Karpas-422 (cell line): ENCODE results near the gene MAP4. TPM values are rescaled to one million over a fixed set of nuclear protein-coding genes. Genes with fewer than 3 reads are reported as not detected.

Experiments used
- DNase-seq: peaks from one replicate; pipeline ENCODE4 v3.0.0-alpha.2; 2015
- H2AFZ ChIP-seq: fragments of 200-600 bp; sonication (generic); 2 replicates; pipeline ENCODE4 v1.6.1; 2014; ENCODE audit warnings: antibody characterized with exemption, low read length, mixed read lengths
- H3K27ac ChIP-seq: fragments of 200-600 bp; sonication (generic); 2 replicates; pipeline ENCODE4 v1.5.1; 2014; ENCODE audit warnings: mild to moderate bottlenecking, low read length, moderate library complexity
- H3K27me3 ChIP-seq: fragments of 200-600 bp; sonication (generic); 2 replicates; pipeline ENCODE4 v1.6.1; 2014; ENCODE audit warnings: low read length, mixed read lengths
- H3K36me3 ChIP-seq: fragments of 200-600 bp; sonication (generic); 2 replicates; pipeline ENCODE4 v1.6.1; 2014; ENCODE audit warnings: low read length, mixed read lengths; ENCODE audit not compliant: insufficient read depth
- H3K4me1 ChIP-seq: fragments of 200-600 bp; sonication (generic); 2 replicates; pipeline ENCODE4 v1.6.1; 2014; ENCODE audit warnings: mild to moderate bottlenecking, low read length, mixed read lengths
- H3K4me2 ChIP-seq: fragments of 200-600 bp; sonication (generic); 2 replicates; pipeline ENCODE4 v1.6.1; 2014; ENCODE audit warnings: low read length, low read depth, mild to moderate bottlenecking; ENCODE audit not compliant: poor library complexity, severe bottlenecking
- H3K4me3 ChIP-seq: fragments of 200-600 bp; sonication (generic); 2 replicates; pipeline ENCODE4 v1.5.1; 2014; ENCODE audit warnings: mild to moderate bottlenecking, antibody characterized with exemption, low read length, mixed read lengths
- H3K79me2 ChIP-seq: fragments of 200-600 bp; sonication (generic); 2 replicates; pipeline ENCODE4 v1.6.1; 2014; ENCODE audit warnings: mild to moderate bottlenecking, low read length, mixed read lengths
- H3K9ac ChIP-seq: fragments of 200-600 bp; sonication (generic); 2 replicates; pipeline ENCODE4 v1.6.0; 2014; ENCODE audit warnings: low read length
- H3K9me2 ChIP-seq: fragments of 200-600 bp; sonication (generic), shearing (Covaris generic); replicated peaks from 2 replicates; pipeline ENCODE4 v1.6.0; 2014; ENCODE audit warnings: mild to moderate bottlenecking, low read length, moderate library complexity; ENCODE audit not compliant: insufficient read depth
- H3K9me3 ChIP-seq: fragments of 300-700, 200-600 bp; sonication (generic); 2 replicates; pipeline ENCODE4 v1.6.1; 2014; ENCODE audit warnings: low read length, mixed read lengths
- H4K20me1 ChIP-seq: fragments of 200-600 bp; sonication (generic); 2 replicates; pipeline ENCODE4 v1.6.1; 2014; ENCODE audit warnings: mild to moderate bottlenecking, antibody characterized with exemption, low read length, low read depth; ENCODE audit not compliant: insufficient read depth
- total RNA-seq: library from RNA; depleted of rRNA; stranded (reverse); fragments of >200 nt; shearing (Covaris generic); gene quantifications from 2 replicates; pipeline ENCODE4 v1.2.3, GENCODE V29; 2014; ENCODE audit warnings: low replicate concordance

MAP4 gene
- total RNA-seq, 1 experiment from 2014 or later: 45.6 TPM

DNA sequence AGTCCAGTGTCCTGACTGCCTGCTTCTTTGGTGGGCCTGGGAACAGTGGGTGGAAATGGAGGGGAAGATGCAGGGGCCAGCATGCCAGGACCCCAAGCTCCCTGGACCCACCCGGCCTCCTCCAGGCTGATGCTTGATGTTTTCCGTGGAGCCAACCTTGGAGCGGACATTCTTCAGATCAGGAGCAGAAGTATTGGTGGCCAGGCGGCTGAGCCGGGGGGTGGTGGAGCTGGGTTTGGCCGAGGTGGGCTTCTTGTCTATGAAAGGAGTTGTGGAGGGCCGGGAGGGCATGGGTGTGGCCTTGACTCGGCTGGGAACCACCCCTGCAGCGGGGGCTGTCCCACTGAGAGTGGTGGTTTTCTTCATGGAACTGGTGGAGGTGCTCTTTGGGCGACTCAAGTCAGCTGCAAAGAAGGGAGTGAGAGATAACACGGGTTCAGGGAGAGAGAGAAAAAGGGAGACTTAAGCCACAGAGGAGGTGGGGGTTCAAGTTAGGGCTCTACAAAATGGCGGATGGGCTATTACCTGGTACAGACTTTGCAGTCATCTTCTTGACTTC lies 145.4 kb downstream of the MAP4 start:
- no peak overlapping the region for H3K9ac ChIP-seq
- H3K27ac ChIP-seq: no peak overlapping the region
- no peak overlapping the region for H3K4me3 ChIP-seq
- H3K4me1 ChIP-seq: no peaks in the 10 kb centered on the region
- no peaks in the 10 kb centered on the region for H3K79me2 ChIP-seq
- no peak for DNase-seq
- H3K36me3 ChIP-seq: peaks cover 8% of the 10 kb centered on the region; the same call in 1 of the 2 replicates
- no peak overlapping the region for H2AFZ ChIP-seq
- H3K4me2 ChIP-seq: no peak overlapping the region
- no peaks in the 10 kb centered on the region for H3K9me2 ChIP-seq
- no peaks in the 10 kb centered on the region for H3K9me3 ChIP-seq
- no peaks in the 10 kb centered on the region for H3K27me3 ChIP-seq
- no peaks in the 10 kb centered on the region for H4K20me1 ChIP-seq

DNA sequence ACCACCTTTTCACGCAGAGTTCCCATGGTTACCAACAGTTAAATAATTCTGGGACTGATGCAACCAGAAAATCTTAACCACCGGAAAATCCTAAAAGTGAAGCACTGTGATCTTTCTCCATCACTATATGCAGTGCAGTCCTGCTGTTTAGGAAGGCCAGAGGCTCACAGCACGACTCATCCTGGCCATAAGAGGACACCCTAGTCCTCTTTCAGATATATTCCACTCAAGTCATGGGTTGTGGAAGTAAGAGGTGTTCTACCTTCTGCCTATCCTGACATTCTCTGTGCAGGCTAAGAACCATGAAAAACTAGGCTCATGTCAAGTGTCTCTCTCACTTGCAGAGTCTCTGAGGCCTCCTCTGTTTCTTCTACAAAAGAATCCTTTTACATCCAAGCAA lies 146.1 kb downstream of the MAP4 start:
- Histone ChIP-seq H3K4me2 (no peak overlapping the region), H3K79me2 (no peaks in the 10 kb centered on the region), H3K27me3 (no peaks in the 10 kb centered on the region), H3K9ac (no peak overlapping the region), H3K9me3 (no peaks in the 10 kb centered on the region), H3K4me3 (no peak overlapping the region), H3K27ac (no peak overlapping the region), H3K9me2 (no peaks in the 10 kb centered on the region), H4K20me1 (no peaks in the 10 kb centered on the region), H3K36me3 (peaks cover 5% of the 10 kb centered on the region; the same call in 1 of the 2 replicates), H3K4me1 (no peaks in the 10 kb centered on the region), H2AFZ (no peak overlapping the region)
- DNase-seq: no peak

DNA sequence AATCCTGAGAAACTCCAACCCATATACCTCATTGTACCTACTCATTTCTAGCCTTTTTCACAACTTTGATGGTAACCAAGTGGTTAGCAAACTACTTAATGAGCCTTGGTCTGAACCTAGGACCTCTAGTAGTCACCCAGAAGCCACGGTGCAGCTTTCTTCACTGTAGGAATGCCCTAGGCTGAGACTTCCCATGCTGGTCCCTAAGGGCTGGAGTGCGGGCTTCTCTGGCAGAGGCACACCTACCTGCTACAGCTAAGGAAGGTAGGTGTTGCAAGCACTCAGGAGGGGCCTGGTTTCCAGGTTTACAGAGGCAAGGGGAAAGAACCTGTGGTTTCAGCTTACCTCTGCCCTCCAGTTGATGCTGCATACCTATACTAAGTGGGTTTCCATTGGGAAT lies 147.9 kb downstream of the MAP4 start:
- Histone ChIP-seq H3K36me3 (peaks cover 5% of the 10 kb centered on the region; the same call in 1 of the 2 replicates), H3K4me1 (no peaks in the 10 kb centered on the region), H4K20me1 (no peaks in the 10 kb centered on the region), H3K9ac (no peak overlapping the region), H3K9me2 (no peaks in the 10 kb centered on the region), H2AFZ (no peak overlapping the region), H3K9me3 (no peaks in the 10 kb centered on the region), H3K79me2 (no peaks in the 10 kb centered on the region), H3K4me2 (no peak overlapping the region), H3K4me3 (no peak overlapping the region), H3K27ac (no peak overlapping the region), H3K27me3 (no peaks in the 10 kb centered on the region)
- DNase-seq: no peak

DNA sequence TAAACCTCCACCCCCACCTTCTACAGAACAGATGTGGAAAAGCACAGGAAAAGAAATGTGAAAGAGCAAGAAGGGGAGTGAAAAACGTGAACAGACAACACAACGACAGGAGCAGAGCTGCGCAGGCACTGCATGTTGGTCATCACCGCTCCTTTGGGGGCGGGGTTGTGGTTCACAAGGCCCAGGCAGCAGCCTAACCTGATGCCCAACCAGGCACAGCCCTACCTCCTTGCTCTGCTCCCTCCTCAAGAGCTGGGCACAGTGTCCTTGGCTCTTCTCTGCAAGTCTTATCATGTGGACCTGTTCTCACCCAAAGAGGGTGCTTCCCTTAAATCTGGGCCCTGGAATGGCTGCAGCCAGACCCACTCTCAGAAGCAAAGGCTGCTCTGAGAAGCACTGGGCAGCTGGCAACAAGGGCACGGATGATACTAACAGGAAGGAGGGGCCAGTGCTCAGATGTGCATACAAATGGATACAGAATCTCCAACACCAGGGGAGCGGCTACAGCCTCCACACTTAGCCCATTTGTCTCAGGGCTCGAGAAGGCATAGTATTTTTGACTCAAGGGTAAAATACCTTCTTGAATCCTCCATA lies 148.7 kb downstream of the MAP4 start:
- H3K4me2 ChIP-seq: no peak overlapping the region
- no peaks in the 10 kb centered on the region for H3K9me2 ChIP-seq
- H2AFZ ChIP-seq: no peak overlapping the region
- no peak overlapping the region for H3K9ac ChIP-seq
- H3K4me3 ChIP-seq: no peak overlapping the region
- H4K20me1 ChIP-seq: no peaks in the 10 kb centered on the region
- H3K4me1 ChIP-seq: no peaks in the 10 kb centered on the region
- no peaks in the 10 kb centered on the region for H3K79me2 ChIP-seq
- no peaks in the 10 kb centered on the region for H3K9me3 ChIP-seq
- no peaks in the 10 kb centered on the region for H3K27me3 ChIP-seq
- H3K36me3 ChIP-seq: peaks cover 5% of the 10 kb centered on the region; the same call in 1 of the 2 replicates
- no peak overlapping the region for H3K27ac ChIP-seq
- DNase-seq: no peak

DNA sequence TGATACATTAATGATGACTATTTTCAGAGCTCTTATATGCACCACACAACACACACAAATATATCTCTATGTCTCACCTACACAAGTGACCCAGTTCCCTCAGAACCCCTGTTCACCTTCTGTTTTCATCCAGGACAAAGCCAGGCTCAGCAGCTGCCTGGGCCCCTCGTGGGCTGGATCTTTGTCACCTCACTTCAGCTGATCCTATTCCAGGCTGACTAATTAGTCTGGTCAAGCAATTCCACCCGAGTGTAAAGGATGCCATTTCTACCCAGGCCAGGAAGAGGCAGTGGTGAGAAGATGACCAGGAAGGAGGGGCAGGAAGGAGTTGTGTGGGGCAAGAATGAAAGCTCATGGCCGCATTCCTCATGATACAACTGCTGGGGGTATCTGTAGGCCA lies 151.0 kb downstream of the MAP4 start:
- Histone ChIP-seq H3K36me3 (no peaks in the 10 kb centered on the region), H3K9me2 (no peaks in the 10 kb centered on the region), H3K9me3 (no peaks in the 10 kb centered on the region)

DNA sequence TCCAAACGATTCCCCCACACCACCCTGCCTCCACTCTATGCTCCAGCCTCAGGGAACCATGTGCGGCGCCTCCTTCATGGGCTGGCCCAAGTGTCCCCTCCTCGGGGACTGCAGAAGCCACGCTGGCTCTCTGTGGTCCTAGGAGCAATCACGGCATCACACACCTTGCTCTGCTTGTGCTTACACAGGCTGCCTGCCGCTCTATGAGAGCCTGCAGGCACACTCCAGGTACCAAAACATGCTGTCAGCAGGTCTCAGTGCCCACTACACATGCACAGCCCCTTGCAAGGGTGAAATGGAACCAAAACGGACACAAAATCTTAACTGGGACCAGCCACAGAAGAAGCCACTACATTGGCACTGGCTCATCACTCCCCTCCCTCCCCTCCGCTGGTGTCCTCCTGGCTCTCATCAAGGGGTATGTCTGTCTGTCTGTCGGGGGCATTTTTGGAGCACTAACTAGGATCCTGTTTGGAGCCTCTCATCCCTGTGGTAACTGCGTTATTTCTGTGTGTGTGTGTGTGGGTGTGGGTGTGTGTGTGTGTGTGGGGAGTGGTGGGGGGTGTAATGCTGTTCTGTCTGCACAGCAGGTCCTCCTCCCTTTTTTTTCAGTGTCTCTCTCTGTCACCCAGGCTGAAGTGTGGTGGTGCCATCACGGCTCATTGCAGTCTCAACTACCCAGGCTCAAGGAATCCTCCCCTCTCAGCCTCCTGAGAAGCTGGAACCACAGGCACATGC lies 152.7 kb downstream of the MAP4 start:
- Histone ChIP-seq H3K9me2 (no peaks in the 10 kb centered on the region), H3K79me2 (no peaks in the 10 kb centered on the region), H3K4me3 (no peak overlapping the region), H4K20me1 (no peaks in the 10 kb centered on the region), H3K36me3 (no peaks in the 10 kb centered on the region), H3K9ac (no peak overlapping the region), H3K27me3 (no peaks in the 10 kb centered on the region), H3K4me2 (no peak overlapping the region), H2AFZ (no peak overlapping the region), H3K9me3 (no peaks in the 10 kb centered on the region), H3K4me1 (no peaks in the 10 kb centered on the region), H3K27ac (no peak overlapping the region)
- DNase-seq: no peak

More for the DNA sequence above, 151.0 kb downstream of the MAP4 start:
- Histone ChIP-seq H3K27me3 (no peaks in the 10 kb centered on the region), H3K4me1 (no peaks in the 10 kb centered on the region), H3K4me3 (no peak overlapping the region), H3K79me2 (no peaks in the 10 kb centered on the region), H4K20me1 (no peaks in the 10 kb centered on the region), H3K4me2 (no peak overlapping the region), H2AFZ (no peak overlapping the region), H3K27ac (no peak overlapping the region), H3K9ac (no peak overlapping the region)
- no peak for DNase-seq

DNA sequence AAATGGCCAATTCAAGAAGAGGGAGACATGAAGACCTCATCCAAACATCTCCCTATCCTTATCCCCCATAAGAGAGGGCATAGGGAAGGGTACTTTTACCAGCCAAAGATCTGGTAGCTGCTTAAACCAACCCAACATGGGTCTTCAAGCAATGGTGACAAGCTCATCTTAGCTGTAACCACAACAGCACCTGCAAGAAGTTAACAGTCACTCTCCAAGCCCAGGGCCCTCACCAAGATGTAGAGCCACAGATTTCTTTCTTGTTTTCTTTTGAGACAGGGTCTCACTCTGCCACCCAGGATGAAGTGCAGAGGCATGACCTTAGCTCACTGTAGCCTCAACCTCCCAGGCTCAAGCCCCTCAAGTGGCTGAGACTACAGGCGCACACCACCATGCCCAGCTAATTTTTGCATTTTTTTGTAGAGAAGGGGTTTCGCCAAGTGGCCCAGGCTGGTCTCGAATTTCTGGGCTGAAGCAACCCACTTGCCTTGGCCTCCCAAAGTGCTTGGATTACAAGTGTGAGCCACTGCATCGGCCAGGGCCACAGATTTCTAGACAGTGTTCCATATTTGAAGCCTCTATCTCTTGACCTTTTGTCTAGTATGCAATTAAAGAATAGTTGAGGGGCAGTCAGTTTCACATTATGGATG lies 156.1 kb downstream of the MAP4 start:
- Histone ChIP-seq H3K36me3 (no peaks in the 10 kb centered on the region), H3K9me2 (no peaks in the 10 kb centered on the region), H3K27ac (no peak overlapping the region), H3K4me2 (no peak overlapping the region), H3K27me3 (no peaks in the 10 kb centered on the region), H3K4me1 (no peaks in the 10 kb centered on the region), H3K4me3 (no peak overlapping the region), H3K9me3 (no peaks in the 10 kb centered on the region), H4K20me1 (no peaks in the 10 kb centered on the region), H2AFZ (no peak overlapping the region), H3K79me2 (no peaks in the 10 kb centered on the region), H3K9ac (no peak overlapping the region)
- DNase-seq: no peak

DNA sequence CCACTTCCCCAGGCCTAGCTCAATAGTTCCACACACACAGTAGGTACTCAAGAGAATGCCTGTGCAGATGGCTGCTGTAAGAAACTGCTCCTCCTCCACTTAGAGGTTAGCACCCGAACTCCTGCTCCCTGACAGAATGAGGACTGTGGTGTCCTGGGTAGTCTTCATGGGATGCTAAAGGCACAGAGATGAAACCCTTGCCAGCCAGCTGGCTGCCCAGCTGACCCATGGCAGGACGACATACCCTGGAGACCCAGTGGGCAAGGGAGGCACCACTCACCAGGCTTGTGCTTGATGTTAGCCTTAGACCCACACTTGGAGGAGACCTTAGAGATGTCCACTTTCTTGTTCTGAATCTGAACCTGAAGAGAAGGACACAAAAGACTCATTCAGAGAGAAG lies 159.1 kb downstream of the MAP4 start:
- Histone ChIP-seq H3K9me2 (no peaks in the 10 kb centered on the region), H3K4me1 (no peaks in the 10 kb centered on the region), H3K36me3 (no peaks in the 10 kb centered on the region), H3K9me3 (no peaks in the 10 kb centered on the region), H3K27me3 (no peaks in the 10 kb centered on the region), H3K79me2 (no peaks in the 10 kb centered on the region), H3K4me2 (no peak overlapping the region), H3K4me3 (no peak overlapping the region), H2AFZ (no peak overlapping the region), H4K20me1 (no peaks in the 10 kb centered on the region), H3K27ac (no peak overlapping the region), H3K9ac (no peak overlapping the region)
- no peak for DNase-seq
